Left ventricle myocardium inferior (tissue), 1 donor: Measurements from ENCODE around the gene PRUNE1. TPM values are rescaled to one million over a fixed set of nuclear protein-coding genes. Genes with fewer than 3 reads are reported as not detected.

ENCODE experiments used
- DNase-seq: peaks from one replicate; pipeline ENCODE4 v3.0.0-alpha.2; 2020
- H3K27ac ChIP-seq: fragments of 200-600 bp; replicated peaks from 2 replicates; pipeline ENCODE4 v1.8.0; 2021
- H3K27me3 ChIP-seq: fragments of 200-600 bp; 2 replicates; pipeline ENCODE4 v1.8.0; 2021; ENCODE audit warnings: low read depth
- H3K36me3 ChIP-seq: fragments of 200-600 bp; 2 replicates; pipeline ENCODE4 v1.8.0; 2021
- H3K4me1 ChIP-seq: fragments of 200-600 bp; 2 replicates; pipeline ENCODE4 v1.8.0; 2021
- H3K4me3 ChIP-seq: fragments of 200-600 bp; 2 replicates; pipeline ENCODE4 v1.8.0; 2021; ENCODE audit warnings: mild to moderate bottlenecking, moderate library complexity
- H3K9me3 ChIP-seq: fragments of 200-600 bp; replicated peaks from 2 replicates; pipeline ENCODE4 v1.8.0; 2021
- CTCF ChIP-seq: fragments of 200-600 bp; IDR thresholded peaks from 2 replicates; pipeline ENCODE4 v1.8.0; 2021; ENCODE audit warnings: antibody characterized with exemption, mild to moderate bottlenecking, borderline replicate concordance
- intact Hi-C: fragments of 100-400 bp; cut with micrococcal nuclease; formaldehyde crosslinking; loops from one replicate; pipeline ENCODE4 v1.11.0; 2022
- long read RNA-seq: library from polyadenylated mRNA; unstranded; transcript quantifications from one replicate; pipeline ENCODE4 v2.0.0, GENCODE V29; 2021
- total RNA-seq: library from RNA; stranded (reverse); fragmentation: NEBNext Ultra II Directional; extraction: Animal tissue kit (Norgen Biotek cat#: 25700); gene quantifications from one replicate; pipeline ENCODE4 v1.2.1, GENCODE V29; 2021
- donor health status: DM: no; HTN: yes; CAD: no; lungs with severe emphysema.

PRUNE1 gene
- 42.8 TPM for total RNA-seq
- long read RNA-seq, transcript PRUNE1-201 (8 exons, 2,997 nt), result major isoform, 28 of 54 reads
- long read RNA-seq, partial matches to known transcripts, result 1 of 54 reads
- long read RNA-seq, other reads (novel, unspliced or antisense), result 22 of 54 reads

- peak; percentile 97 for DNase-seq
- Histone ChIP-seq H3K4me3 (peak within 1 kb of the TSS; percentile 79), H3K36me3 (no peaks in the 10 kb centered on the region), H3K27me3 (no peaks in the 10 kb centered on the region), H3K4me1 (peaks cover 93% of the 10 kb centered on the region), H3K9me3 (no peaks in the 10 kb centered on the region), H3K27ac (peak within 1 kb of the TSS; percentile 94)
- no peak for TF ChIP-seq CTCF
- intact Hi-C loops, result loop anchor here (10.0 kb wide), 1 partner anchor 56 kb away; the partner anchor contains the start of gene MLLT11
These were observed at the start of gene PRUNE1 for GRCh38 chr1:151008244-151009205. Gene PRUNE1 (plus strand): TSS chr1:151008449. CDS start chr1:151008633, 184 bp downstream.

- H3K36me3 ChIP-seq, result peaks cover 99% of the 10 kb centered on the region
- no peak overlapping the region for H3K27ac ChIP-seq
- DNase-seq, result no peak
- no peaks in the 10 kb centered on the region for H3K9me3 ChIP-seq
- no peak overlapping the region for H3K4me3 ChIP-seq
- TF ChIP-seq CTCF, result no peak
- intact Hi-C loops, result no loop called here
- H3K27me3 ChIP-seq, result no peaks in the 10 kb centered on the region
- no peaks in the 10 kb centered on the region for H3K4me1 ChIP-seq
These were observed 47.6 kb upstream of the PRUNE1 start for GRCh38 chr1:150960646-150961045.

GRCh38 chr1:150961756-150962155 lies 46.5 kb upstream of the PRUNE1 start:
- no peak for DNase-seq
- Histone ChIP-seq H3K4me3 (no peak overlapping the region), H3K27ac (no peak overlapping the region), H3K27me3 (no peaks in the 10 kb centered on the region), H3K36me3 (peaks cover 100% of the 10 kb centered on the region), H3K9me3 (no peaks in the 10 kb centered on the region), H3K4me1 (no peaks in the 10 kb centered on the region)
- intact Hi-C loops, result no loop called here
- TF ChIP-seq CTCF, result no peak

GRCh38 chr1:150963321-150964163 lies 44.7 kb upstream of the PRUNE1 start:
- no peaks in the 10 kb centered on the region for H3K9me3 ChIP-seq
- no peak overlapping the region for H3K4me3 ChIP-seq
- no peak for TF ChIP-seq CTCF
- H3K4me1 ChIP-seq, result peaks cover 2% of the 10 kb centered on the region
- no peak for DNase-seq
- no peaks in the 10 kb centered on the region for H3K27me3 ChIP-seq
- H3K36me3 ChIP-seq, result peaks cover 100% of the 10 kb centered on the region
- intact Hi-C loops, result no loop called here
- H3K27ac ChIP-seq, result no peak overlapping the region

- no peak for TF ChIP-seq CTCF
- Histone ChIP-seq H3K36me3 (peaks cover 100% of the 10 kb centered on the region), H3K4me1 (peaks cover 6% of the 10 kb centered on the region), H3K4me3 (no peak overlapping the region), H3K27ac (no peak overlapping the region), H3K9me3 (no peaks in the 10 kb centered on the region), H3K27me3 (no peaks in the 10 kb centered on the region)
- intact Hi-C loops, result no loop called here
- DNase-seq, result no peak
These were observed 44.1 kb upstream of the PRUNE1 start for GRCh38 chr1:150964164-150964489.
